C4-2B (cell line): Measurements from ENCODE around the gene SOX18.
A peak's percentile ranks its signal among the peaks of the same experiment; 100 is the strongest.

Experiments used
- H3K27ac ChIP-seq: fragments of 450-650 bp; 2 replicates; pipeline ENCODE4 v1.5.1; 2017
- ZFX ChIP-seq: fragments of 450-650 bp; IDR thresholded peaks from 2 replicates; pipeline ENCODE4 v1.6.1; 2017
- TF ChIP-seq, protein P1 (sequence below): fragments of 450-650 bp; conservative IDR thresholded peaks from 2 replicates; pipeline ENCODE4 v1.5.1; 2017; ENCODE audit warnings: mild to moderate bottlenecking

SOX18 gene

DNA sequence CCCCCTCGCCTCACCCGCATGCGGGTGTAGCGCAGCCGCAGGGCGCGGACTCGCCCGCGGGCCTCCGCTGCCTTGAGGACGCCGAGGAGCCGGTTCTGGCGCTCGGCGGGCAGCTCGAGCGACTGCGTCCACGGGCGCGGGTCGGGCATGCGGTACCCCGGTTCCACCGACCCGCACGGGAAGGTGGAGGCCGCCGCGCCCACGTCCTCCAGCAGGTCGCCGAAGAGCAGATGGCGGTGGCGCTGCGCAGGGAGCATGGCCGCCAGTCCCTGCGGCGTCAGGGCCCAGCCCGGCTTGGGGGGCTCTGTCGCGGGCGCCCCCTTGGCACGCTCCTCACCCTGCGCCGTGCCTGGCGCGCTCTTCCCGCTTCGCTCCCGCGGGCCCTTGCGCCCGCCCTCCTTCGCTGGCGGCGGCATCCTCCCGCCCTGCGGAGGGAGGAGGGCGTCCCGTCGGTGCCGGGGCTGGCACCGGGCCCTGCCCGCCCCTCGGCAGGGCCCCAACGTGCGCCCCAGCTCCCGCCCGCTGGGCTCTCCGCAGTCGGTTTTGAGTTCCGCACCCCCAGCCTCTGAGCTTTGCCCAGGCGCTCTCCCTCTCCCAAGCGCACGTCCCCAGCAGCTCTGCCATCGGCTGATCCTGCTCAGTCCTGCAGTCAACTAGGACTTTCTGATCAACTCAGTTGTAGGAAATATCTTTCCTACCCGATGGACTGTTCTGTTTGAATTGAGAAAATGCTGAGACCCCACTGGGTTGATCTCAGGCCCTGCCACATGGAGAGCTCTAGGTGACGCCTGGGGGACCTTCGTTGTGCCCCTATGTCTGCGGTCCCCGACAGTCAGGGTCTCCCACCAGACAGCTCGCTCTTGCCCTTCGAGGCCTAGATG is 34.6 kb upstream of the SOX18 start, which contains the start of gene LKAAEAR1:
Gene LKAAEAR1 (minus strand): TSS at position 595 of the 881 bp plus-strand sequence. CDS start 179 bp downstream, at position 416.
- no peak within 1 kb of the TSS for H3K27ac ChIP-seq

DNA sequence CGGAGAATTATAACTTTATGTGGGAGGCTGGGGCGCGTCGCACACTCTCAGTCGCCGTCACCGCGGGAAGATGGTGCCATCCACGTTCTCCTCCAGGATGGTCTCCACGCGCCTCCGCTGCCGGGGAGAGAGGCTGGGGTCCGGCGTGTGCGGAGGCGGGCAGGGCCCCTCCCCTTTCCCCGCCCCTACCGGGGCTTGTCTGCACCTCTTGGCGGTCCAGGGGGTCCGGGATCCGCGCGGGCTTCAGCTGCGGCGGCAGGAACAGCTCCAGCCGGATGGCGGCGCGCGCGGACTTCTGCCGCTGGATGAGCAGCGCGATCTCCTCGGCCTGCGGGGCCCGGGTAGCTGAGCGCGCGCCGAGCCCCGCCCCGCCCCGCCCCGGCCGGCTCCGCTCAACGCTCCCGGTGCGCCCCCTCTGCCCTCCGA is 34.0 kb upstream of the SOX18 start:
- H3K27ac ChIP-seq: no peak overlapping the region
- TF ChIP-seq, protein P1, sequence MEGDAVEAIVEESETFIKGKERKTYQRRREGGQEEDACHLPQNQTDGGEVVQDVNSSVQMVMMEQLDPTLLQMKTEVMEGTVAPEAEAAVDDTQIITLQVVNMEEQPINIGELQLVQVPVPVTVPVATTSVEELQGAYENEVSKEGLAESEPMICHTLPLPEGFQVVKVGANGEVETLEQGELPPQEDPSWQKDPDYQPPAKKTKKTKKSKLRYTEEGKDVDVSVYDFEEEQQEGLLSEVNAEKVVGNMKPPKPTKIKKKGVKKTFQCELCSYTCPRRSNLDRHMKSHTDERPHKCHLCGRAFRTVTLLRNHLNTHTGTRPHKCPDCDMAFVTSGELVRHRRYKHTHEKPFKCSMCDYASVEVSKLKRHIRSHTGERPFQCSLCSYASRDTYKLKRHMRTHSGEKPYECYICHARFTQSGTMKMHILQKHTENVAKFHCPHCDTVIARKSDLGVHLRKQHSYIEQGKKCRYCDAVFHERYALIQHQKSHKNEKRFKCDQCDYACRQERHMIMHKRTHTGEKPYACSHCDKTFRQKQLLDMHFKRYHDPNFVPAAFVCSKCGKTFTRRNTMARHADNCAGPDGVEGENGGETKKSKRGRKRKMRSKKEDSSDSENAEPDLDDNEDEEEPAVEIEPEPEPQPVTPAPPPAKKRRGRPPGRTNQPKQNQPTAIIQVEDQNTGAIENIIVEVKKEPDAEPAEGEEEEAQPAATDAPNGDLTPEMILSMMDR: peak; percentile 88
- no peak for TF ChIP-seq ZFX

More for the DNA sequence above, 34.6 kb upstream of the SOX18 start, which contains the start of gene LKAAEAR1:
- TF ChIP-seq, protein P1: peak; percentile 61; the same call in 1 of the 2 replicates
- TF ChIP-seq ZFX: no peak

DNA sequence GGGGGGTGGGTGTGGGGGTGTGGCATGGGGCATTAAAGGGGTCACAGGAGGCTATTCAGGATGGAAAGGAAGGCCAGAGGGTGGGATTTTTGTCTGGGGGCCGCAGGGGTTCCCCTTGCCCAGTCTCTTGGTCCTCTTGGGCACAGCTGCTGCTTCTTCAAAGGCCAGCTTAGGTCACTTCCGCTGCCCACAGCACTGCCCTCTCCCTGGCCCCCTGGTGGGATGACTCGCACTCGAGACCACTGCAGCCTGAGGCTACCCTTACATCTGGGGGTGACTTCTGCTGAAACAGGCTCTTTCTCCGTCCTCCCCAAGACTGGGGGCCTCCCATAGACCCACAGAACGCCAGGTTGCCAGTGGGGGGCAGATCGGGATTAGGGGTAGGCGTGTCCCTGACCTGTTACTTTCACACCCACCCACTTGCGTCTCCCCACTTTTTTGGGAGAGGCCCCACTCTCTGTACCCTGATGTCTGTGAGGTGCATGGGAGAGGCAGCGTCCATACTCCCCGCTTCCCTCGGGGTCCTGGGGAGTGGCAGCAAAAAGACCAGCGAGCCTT is 33.5 kb upstream of the SOX18 start:
- H3K27ac ChIP-seq: no peak overlapping the region
- TF ChIP-seq ZFX: no peak
- TF ChIP-seq, protein P1: no peak

DNA sequence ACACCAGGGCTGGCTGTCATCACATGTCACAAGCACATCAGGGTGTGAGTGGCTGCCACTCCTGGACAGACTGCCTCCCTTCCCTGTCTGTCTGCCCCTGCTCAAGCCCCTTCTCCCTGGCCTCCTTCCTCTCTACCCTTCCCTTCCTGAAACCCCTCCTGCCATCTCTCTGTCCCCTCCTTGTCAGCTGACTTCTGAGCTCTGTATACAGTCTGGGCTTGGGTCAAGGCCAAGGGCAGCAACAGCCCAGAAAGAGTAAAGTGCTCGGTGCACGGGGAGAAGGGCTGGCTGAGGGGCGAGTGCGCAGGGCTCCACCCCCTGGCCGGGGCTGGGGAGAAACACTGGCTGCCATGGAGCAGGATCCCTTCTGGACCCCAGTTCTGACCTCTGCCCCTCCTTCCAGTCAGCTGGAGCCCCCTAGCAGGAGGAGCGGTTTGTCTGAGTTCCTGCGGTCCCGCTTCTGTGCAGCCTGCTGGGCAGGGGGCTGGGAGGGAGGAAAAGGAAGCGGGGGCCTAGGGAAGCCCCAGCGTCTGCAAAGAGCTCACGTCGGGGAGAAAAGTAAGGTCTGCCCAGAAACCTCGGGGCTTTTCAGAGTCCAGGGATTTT is 32.8 kb upstream of the SOX18 start:
- no peak overlapping the region for H3K27ac ChIP-seq
- no peak for TF ChIP-seq ZFX
- TF ChIP-seq, protein P1: no peak

DNA sequence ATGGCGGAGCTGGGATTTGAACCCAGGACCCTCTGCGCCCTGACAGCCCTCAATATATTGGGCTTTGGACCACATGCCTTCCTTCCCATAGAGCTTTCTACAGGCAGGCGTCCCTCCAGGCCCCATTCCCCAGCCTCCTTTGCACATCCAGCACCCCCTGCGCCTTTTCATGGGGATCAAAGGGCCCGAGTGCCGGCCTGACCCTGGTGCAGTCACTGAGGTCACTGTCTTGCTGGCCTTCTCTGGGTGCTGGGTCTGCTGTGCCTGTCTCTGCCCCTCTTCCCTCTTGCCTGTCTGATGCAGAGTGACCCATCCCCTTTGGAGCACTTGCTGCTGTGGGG is 32.2 kb upstream of the SOX18 start:
- H3K27ac ChIP-seq: no peak overlapping the region
- no peak for TF ChIP-seq ZFX
- TF ChIP-seq, protein P1: no peak

DNA sequence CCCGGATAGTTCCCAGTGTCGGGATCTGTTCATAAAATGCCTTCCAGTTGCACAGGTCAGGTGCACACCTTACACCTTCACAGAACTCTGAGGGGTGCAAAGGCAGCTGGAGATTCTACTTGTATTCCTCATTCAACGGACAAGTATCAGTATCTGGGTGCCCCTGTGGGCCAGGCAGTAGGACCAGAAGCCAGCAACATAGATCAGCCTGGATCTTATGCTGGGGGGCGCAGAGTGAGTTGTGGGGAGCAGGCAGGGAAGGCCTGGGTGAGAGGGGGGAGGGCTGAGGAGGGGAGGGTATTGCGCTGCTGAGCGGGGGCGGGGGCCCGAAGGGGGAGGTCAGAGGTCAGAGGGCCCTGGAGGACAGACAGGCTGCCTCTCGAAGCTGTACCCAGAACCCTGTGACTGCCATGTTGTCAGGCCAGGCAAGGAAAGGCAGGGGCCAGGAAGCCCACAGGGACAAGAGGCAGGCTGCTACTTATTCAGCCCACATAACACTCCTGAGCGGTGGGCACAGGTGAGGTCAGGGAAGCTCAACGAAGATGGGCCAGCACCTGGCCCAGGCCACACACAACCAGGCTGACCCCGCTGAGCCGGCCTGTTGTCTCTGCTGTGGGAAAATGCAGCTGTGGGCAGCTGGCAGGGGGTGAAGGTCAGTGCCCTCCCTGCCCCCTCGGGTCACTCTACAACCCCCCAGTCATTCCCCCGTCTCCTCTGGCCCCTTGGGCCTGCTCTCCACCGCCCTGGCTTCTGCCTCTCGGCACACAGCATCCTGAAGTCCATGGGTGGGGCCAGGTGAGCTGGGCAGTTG is 31.6 kb upstream of the SOX18 start:
- no peak for TF ChIP-seq ZFX
- TF ChIP-seq, protein P1: no peak
- H3K27ac ChIP-seq: no peak overlapping the region
